NCI-H2107 (cell line): ENCODE measurements around the gene HARS1.
"Not testable (repeated sequence)": the region's sequence is repeated elsewhere in the genome, so short reads cannot be mapped to it uniquely, and the experiment has no call there.

Source experiments
- DNase-seq: peaks from one replicate; lab custom pipeline; 2025; lab: John Stamatoyannopoulos, UW

Gene HARS1

GRCh38 chr5:140633501-140633900 is 57.7 kb downstream of the HARS1 start:
- DNase-seq = no peak

- no peak for DNase-seq
These were observed 58.1 kb downstream of the HARS1 start, which contains the start of gene CD14 for GRCh38 chr5:140633021-140633471. Gene CD14, minus strand, starts transcription at chr5:140633175. Its CDS starts 104 bp downstream, at chr5:140633071.

GRCh38 chr5:140632366-140633020 is 58.7 kb downstream of the HARS1 start:
- no peak for DNase-seq

- DNase-seq = peak; percentile 3
These were observed 59.3 kb downstream of the HARS1 start for GRCh38 chr5:140631831-140632365.

GRCh38 chr5:140631036-140631417 is 60.1 kb downstream of the HARS1 start:
- DNase-seq = no peak

- no peak for DNase-seq
These were observed 60.7 kb downstream of the HARS1 start for GRCh38 chr5:140630292-140631035.

GRCh38 chr5:140628711-140629110 is 62.5 kb downstream of the HARS1 start:
- no peak for DNase-seq

- DNase-seq = no peak
These were observed 63.2 kb downstream of the HARS1 start for GRCh38 chr5:140627972-140628371.

- not testable (repeated sequence) for DNase-seq
These were observed 66.3 kb downstream of the HARS1 start for GRCh38 chr5:140624886-140625285.
